DOHH2 (cell line): ENCODE data around the gene WDFY3.

ENCODE experiments used
- H3F3A ChIP-seq: fragments of 200-600 bp; sonication (generic), shearing (Covaris generic); 2 replicates; pipeline ENCODE4 v1.6.0; 2016; ENCODE audit warnings: antibody characterized with exemption, mild to moderate bottlenecking; ENCODE audit not compliant: control insufficient read depth, insufficient read depth
- H3K27ac ChIP-seq: fragments of 200-600 bp; sonication (generic); 2 replicates; pipeline ENCODE4 v1.5.1; 2014; ENCODE audit warnings: low read depth, mild to moderate bottlenecking, low read length, moderate library complexity
- H3K27me3 ChIP-seq: fragments of 200-600 bp; sonication (generic); 2 replicates; pipeline ENCODE4 v1.6.1; 2014; ENCODE audit warnings: mild to moderate bottlenecking, low read length, mixed read lengths; ENCODE audit not compliant: control insufficient read depth
- H3K36me3 ChIP-seq: fragments of 200-600 bp; sonication (generic); 2 replicates; pipeline ENCODE4 v1.6.1; 2014; ENCODE audit warnings: mild to moderate bottlenecking, low read length, moderate library complexity, mixed read lengths; ENCODE audit not compliant: control insufficient read depth
- H3K4me1 ChIP-seq: fragments of 200-600 bp; sonication (generic); 2 replicates; pipeline ENCODE4 v1.6.1; 2014; ENCODE audit warnings: mild to moderate bottlenecking, low read length, mixed read lengths; ENCODE audit not compliant: control insufficient read depth
- H3K4me2 ChIP-seq: fragments of 200-600 bp; sonication (generic); 2 replicates; pipeline ENCODE4 v1.6.0; 2014; ENCODE audit warnings: mild to moderate bottlenecking, low read length, moderate library complexity
- H3K4me3 ChIP-seq: fragments of 200-600 bp; sonication (generic); 2 replicates; pipeline ENCODE4 v1.5.1; 2014; ENCODE audit warnings: mild to moderate bottlenecking, low read length, mixed read lengths
- H3K79me2 ChIP-seq: fragments of 200-600 bp; sonication (generic); 2 replicates; pipeline ENCODE4 v1.6.1; 2014; ENCODE audit warnings: mild to moderate bottlenecking, low read length, mixed read lengths; ENCODE audit not compliant: control insufficient read depth
- H3K9me2 ChIP-seq: fragments of 200-600 bp; sonication (generic); replicated peaks from 2 replicates; pipeline ENCODE4 v1.6.1; 2014; ENCODE audit warnings: mild to moderate bottlenecking, low read length, mixed read lengths; ENCODE audit not compliant: control insufficient read depth
- H3K9me3 ChIP-seq: fragments of 200-600 bp; sonication (generic); 2 replicates; pipeline ENCODE4 v1.6.1; 2014; ENCODE audit warnings: antibody characterized with exemption, low read length, mixed read lengths; ENCODE audit not compliant: control insufficient read depth, insufficient read depth
- H4K20me1 ChIP-seq: fragments of 200-600 bp; sonication (generic); 2 replicates; pipeline ENCODE4 v1.6.0; 2014; ENCODE audit warnings: low read depth, mild to moderate bottlenecking, antibody characterized with exemption, low read length, moderate library complexity; ENCODE audit not compliant: control insufficient read depth, insufficient read depth
- CTCF ChIP-seq: fragments of 200-600 bp; sonication (generic); IDR thresholded peaks from one replicate; pipeline ENCODE4 v1.5.1; 2014; ENCODE audit warnings: antibody characterized with exemption, mild to moderate bottlenecking, low read depth, low read length; ENCODE audit not compliant: poor library complexity, severe bottlenecking
- EZH2phosphoT487 ChIP-seq: fragments of 200-600 bp; sonication (generic); IDR thresholded peaks from 2 replicates; pipeline ENCODE4 v1.6.1; 2017; ENCODE audit warnings: borderline replicate concordance, mild to moderate bottlenecking, antibody characterized with exemption, low read length, moderate library complexity, mixed read lengths

The WDFY3 gene

GRCh38 chr4:84737656-84738055 lies 228.8 kb downstream of the WDFY3 start:
- Histone ChIP-seq H4K20me1 (no peaks in the 10 kb centered on the region), H3K4me2 (no peak overlapping the region), H3K4me3 (no peak overlapping the region), H3K36me3 (no peaks in the 10 kb centered on the region), H3K79me2 (no peaks in the 10 kb centered on the region), H3K4me1 (no peaks in the 10 kb centered on the region), H3K9me2 (no peaks in the 10 kb centered on the region), H3K27me3 (peaks cover 5% of the 10 kb centered on the region; the same call in 1 of the 2 replicates), H3K9me3 (no peaks in the 10 kb centered on the region), H3K27ac (no peak overlapping the region), H3F3A (no peaks in the 10 kb centered on the region)
- TF ChIP-seq EZH2phosphoT487 = no peak
- no peak for TF ChIP-seq CTCF

- Histone ChIP-seq H3K4me2 (no peak overlapping the region), H3K27me3 (peaks cover 5% of the 10 kb centered on the region; the same call in 1 of the 2 replicates), H3K36me3 (no peaks in the 10 kb centered on the region), H3K4me3 (no peak overlapping the region), H3F3A (no peaks in the 10 kb centered on the region), H3K4me1 (no peaks in the 10 kb centered on the region), H3K9me3 (no peaks in the 10 kb centered on the region), H3K9me2 (no peaks in the 10 kb centered on the region), H3K27ac (no peak overlapping the region), H4K20me1 (no peaks in the 10 kb centered on the region), H3K79me2 (no peaks in the 10 kb centered on the region)
- TF ChIP-seq CTCF (no peak), EZH2phosphoT487 (no peak)
These were observed 232.5 kb downstream of the WDFY3 start for GRCh38 chr4:84734037-84734436.

- Histone ChIP-seq H3K79me2 (no peaks in the 10 kb centered on the region), H3K36me3 (no peaks in the 10 kb centered on the region), H3K27me3 (peaks cover 5% of the 10 kb centered on the region; the same call in 1 of the 2 replicates), H3K9me2 (no peaks in the 10 kb centered on the region), H3K4me2 (no peak overlapping the region), H3K27ac (no peak overlapping the region), H3K4me1 (no peaks in the 10 kb centered on the region), H3K9me3 (no peaks in the 10 kb centered on the region), H3K4me3 (no peak overlapping the region), H4K20me1 (no peaks in the 10 kb centered on the region), H3F3A (no peaks in the 10 kb centered on the region)
- TF ChIP-seq CTCF (no peak), EZH2phosphoT487 (no peak)
These were observed 233.0 kb downstream of the WDFY3 start for GRCh38 chr4:84733343-84734033.
